Natural killer cell treated with Interleukin-12 subunit alpha and Interleukin-12 subunit beta and Interleukin-15 and Interleukin-18, amount 100 ng/mL, for 72 hours (primary cell): ENCODE measurements around the gene DAGLA. TPM values are rescaled to one million over a fixed set of nuclear protein-coding genes. Genes with fewer than 3 reads are reported as not detected.

Experiments used
- ATAC-seq, 2 donors: fragments of 150-1000 bp; cut with Tn5 transposase in 1 of 2; sonication (Bioruptor Pico), chemical (Tn5 transposase) in 1 of 2; 2 replicates each; pipeline ENCODE4 v1.10.0; 2021
- DNase-seq: peaks from one replicate; pipeline ENCODE4 v3.0.0; 2022; ENCODE audit warnings: low spot score
- H3K27ac Mint-ChIP-seq, 2 donors: 1 replicate in 1 of 2; 2 replicates in 1 of 2; pipeline ENCODE4 v1.8.0; 2022; ENCODE audit warnings: mixed read lengths in 2 of 2, mild to moderate bottlenecking in 1 of 2, moderate library complexity in 1 of 2
- H3K27me3 Mint-ChIP-seq, 2 donors: 1 replicate in 1 of 2; 2 replicates in 1 of 2; pipeline ENCODE4 v1.8.0; 2022; ENCODE audit warnings: mixed read lengths in 2 of 2
- H3K36me3 Mint-ChIP-seq: one replicate; pipeline ENCODE4 v1.8.0; 2022; ENCODE audit warnings: mixed read lengths
- H3K4me1 Mint-ChIP-seq, 2 donors: 1 replicate in 1 of 2; 2 replicates in 1 of 2; pipeline ENCODE4 v1.8.0; 2022; ENCODE audit warnings: low read depth in 2 of 2, mixed read lengths in 2 of 2, mild to moderate bottlenecking in 1 of 2
- H3K4me3 Mint-ChIP-seq: one replicate; pipeline ENCODE4 v1.8.0; 2022; ENCODE audit warnings: mixed read lengths
- H3K9me3 Mint-ChIP-seq: 2 replicates; pipeline ENCODE4 v1.8.0; 2022; ENCODE audit warnings: mixed read lengths
- total RNA-seq, 2 donors: library from RNA; stranded (reverse); gene quantifications; one replicate each; pipeline ENCODE4 v1.2.3, GENCODE V29; 2022

The DAGLA gene
- total RNA-seq, 2 donors from 2014 or later, result 0.08 to 0.10 TPM

DNA sequence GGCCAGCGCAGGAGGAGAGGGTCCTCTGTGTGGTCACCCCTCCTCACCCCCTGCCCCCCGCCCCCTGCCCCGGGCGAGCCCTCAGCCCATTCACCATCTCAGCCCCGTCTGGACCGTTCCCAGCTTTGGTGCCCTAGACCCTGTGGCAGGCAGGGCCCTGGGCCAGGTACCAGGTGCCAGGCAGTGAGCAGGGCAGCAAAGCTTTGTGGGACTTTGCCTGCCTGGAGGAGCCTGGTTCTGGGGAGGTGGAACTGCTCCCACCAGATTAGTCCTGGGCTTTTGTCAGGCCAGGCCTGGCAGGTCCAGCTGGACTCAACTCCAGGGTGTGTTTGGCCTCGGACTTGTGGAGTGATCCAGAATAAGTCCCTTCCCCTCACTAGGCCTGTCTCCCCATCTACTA lies 58.6 kb downstream of the DAGLA start:
- no peak for DNase-seq
- ATAC-seq, result no peak
- no peak overlapping the region for H3K4me3 Mint-ChIP-seq
- no peaks in the 10 kb centered on the region for H3K9me3 Mint-ChIP-seq
- H3K27ac Mint-ChIP-seq, result no peak overlapping the region
- no peaks in the 10 kb centered on the region for H3K36me3 Mint-ChIP-seq
- no peaks in the 10 kb centered on the region for H3K27me3 Mint-ChIP-seq
- no peaks in the 10 kb centered on the region for H3K4me1 Mint-ChIP-seq

GRCh38 chr11:61739413-61739812 lies 59.2 kb downstream of the DAGLA start:
- Mint-ChIP-seq H3K36me3 (no peaks in the 10 kb centered on the region), H3K9me3 (no peaks in the 10 kb centered on the region), H3K4me3 (no peak overlapping the region), H3K27ac (no peak overlapping the region), H3K4me1 (no peaks in the 10 kb centered on the region), H3K27me3 (no peaks in the 10 kb centered on the region)
- no peak for ATAC-seq
- DNase-seq, result no peak

DNA sequence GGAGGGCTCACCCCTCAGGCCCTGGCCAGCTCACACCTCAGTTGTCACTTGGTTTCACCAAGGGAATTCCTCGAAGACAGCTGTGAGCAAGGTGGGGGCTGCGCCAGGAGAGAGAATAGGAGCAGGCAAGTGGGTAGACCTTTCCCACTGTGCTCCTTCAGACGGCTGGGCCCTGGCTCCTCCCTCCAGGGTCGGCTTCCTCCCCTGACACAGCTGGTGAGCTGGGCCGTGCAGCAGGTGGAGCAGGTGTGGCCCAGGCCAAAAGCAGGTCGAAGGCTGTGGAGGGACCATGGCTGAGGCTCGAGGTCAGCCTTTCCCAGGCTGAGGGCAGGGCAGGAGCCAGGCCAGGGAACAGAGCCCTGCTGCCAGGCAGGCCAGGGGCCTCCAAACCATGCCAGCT lies 59.8 kb downstream of the DAGLA start:
- Mint-ChIP-seq H3K4me3 (no peak overlapping the region), H3K27me3 (no peaks in the 10 kb centered on the region), H3K9me3 (no peaks in the 10 kb centered on the region), H3K36me3 (no peaks in the 10 kb centered on the region), H3K27ac (no peak overlapping the region), H3K4me1 (no peaks in the 10 kb centered on the region)
- DNase-seq (no peak), ATAC-seq (no peak)

DNA sequence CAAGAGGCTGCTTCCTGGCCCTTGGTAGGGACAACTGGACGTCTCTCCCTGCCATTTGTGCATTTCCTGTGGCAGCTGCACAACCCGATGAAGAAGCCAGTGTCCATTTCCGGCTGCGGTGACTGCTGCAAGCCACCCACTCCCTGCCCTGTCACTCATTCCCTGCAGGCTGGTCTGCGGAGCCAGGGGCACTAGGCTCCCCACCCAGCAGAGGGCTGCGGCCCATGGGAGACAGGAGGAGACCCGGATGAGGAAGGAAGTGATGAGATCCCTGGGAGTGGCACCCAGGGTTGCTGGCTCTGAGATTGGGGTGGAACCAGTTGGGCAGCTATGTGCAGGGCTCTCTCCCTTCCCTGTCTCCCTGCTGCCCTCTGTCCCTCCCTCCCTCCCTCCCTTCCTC lies 62.2 kb downstream of the DAGLA start:
- Mint-ChIP-seq H3K27ac (no peak overlapping the region), H3K9me3 (no peaks in the 10 kb centered on the region), H3K36me3 (no peaks in the 10 kb centered on the region), H3K4me3 (no peak overlapping the region), H3K27me3 (no peaks in the 10 kb centered on the region), H3K4me1 (no peaks in the 10 kb centered on the region)
- DNase-seq (no peak), ATAC-seq (no peak)

DNA sequence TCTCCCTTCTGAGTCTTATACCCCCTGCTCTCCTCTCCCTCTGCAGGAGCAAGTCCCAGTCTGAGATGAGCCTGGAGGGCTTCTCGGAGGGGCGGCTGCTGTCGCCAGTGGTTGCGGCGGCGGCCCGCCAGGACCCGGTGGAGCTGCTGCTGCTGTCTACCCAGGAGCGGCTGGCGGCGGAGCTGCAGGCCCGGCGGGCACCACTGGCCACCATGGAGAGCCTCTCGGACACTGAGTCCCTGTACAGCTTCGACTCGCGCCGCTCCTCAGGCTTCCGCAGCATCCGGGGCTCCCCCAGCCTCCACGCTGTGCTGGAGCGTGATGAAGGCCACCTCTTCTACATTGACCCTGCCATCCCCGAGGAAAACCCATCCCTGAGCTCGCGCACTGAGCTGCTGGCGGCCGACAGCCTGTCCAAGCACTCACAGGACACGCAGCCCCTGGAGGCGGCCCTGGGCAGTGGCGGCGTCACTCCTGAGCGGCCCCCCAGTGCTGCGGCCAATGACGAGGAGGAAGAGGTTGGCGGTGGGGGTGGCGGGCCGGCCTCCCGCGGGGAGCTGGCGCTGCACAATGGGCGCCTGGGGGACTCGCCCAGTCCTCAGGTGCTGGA lies 63.4 kb downstream of the DAGLA start:
- no peak for ATAC-seq
- Mint-ChIP-seq H3K4me1 (no peaks in the 10 kb centered on the region), H3K27me3 (no peaks in the 10 kb centered on the region)

GRCh38 chr11:61744181-61744580 lies 64.0 kb downstream of the DAGLA start:
- ATAC-seq (no peak), DNase-seq (no peak)
- no peak overlapping the region for H3K4me3 Mint-ChIP-seq
- H3K27ac Mint-ChIP-seq, result no peak overlapping the region
- H3K9me3 Mint-ChIP-seq, result no peaks in the 10 kb centered on the region
- no peaks in the 10 kb centered on the region for H3K36me3 Mint-ChIP-seq
- H3K4me1 Mint-ChIP-seq, result no peaks in the 10 kb centered on the region
- H3K27me3 Mint-ChIP-seq, result no peaks in the 10 kb centered on the region

More for the DNA sequence above, 63.4 kb downstream of the DAGLA start:
- Mint-ChIP-seq H3K36me3 (no peaks in the 10 kb centered on the region), H3K9me3 (no peaks in the 10 kb centered on the region), H3K27ac (no peak overlapping the region), H3K4me3 (no peak overlapping the region)
- no peak for DNase-seq

DNA sequence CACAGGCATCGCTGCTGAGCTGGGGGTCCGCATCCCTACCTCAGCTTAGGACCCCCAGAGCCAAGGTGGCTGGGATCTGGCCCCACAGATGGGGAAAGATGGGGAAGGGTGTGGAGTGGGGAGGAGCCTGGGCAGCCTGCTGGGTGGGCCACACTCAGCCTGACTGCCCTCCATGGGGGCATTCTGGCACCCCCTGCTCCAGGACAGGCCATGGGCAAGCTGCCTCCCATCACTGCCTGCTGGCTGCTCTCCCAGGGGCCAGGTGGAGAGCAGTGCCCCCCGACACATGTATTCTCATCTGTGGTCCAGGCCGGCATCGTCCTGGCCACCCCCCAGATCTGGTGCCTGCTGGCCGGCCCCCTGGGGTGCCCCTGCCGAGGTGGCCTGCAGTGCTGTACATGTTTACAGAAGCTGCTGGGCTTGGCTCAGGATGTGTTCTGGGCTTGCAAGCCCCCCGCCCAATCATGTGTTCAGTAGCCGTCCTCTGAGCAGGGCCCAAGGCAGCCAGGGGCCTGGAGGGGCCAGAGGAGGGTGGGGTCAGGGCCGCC lies 64.5 kb downstream of the DAGLA start:
- Mint-ChIP-seq H3K4me1 (no peaks in the 10 kb centered on the region), H3K4me3 (no peak overlapping the region), H3K27ac (no peak overlapping the region), H3K9me3 (no peaks in the 10 kb centered on the region), H3K27me3 (no peaks in the 10 kb centered on the region), H3K36me3 (no peaks in the 10 kb centered on the region)
- DNase-seq, result no peak
- no peak for ATAC-seq

- Mint-ChIP-seq H3K36me3 (no peaks in the 10 kb centered on the region), H3K4me1 (peaks cover 1 to 2% of the 10 kb centered on the region in 2 donors)
- ATAC-seq, result no peak
Observed at GRCh38 chr11:61745781-61746441, 65.7 kb downstream of the DAGLA start.

GRCh38 chr11:61746442-61747191 lies 66.4 kb downstream of the DAGLA start:
- DNase-seq (no peak), ATAC-seq (no peak)
- Mint-ChIP-seq H3K36me3 (no peaks in the 10 kb centered on the region), H3K27me3 (peaks cover 8% of the 10 kb centered on the region in 2 donors), H3K4me1 (peaks cover 5 to 6% of the 10 kb centered on the region in 2 donors), H3K4me3 (no peak overlapping the region), H3K9me3 (no peaks in the 10 kb centered on the region), H3K27ac (no peak overlapping the region)

More at GRCh38 chr11:61745781-61746441, 65.7 kb downstream of the DAGLA start:
- Mint-ChIP-seq H3K9me3 (no peaks in the 10 kb centered on the region), H3K27me3 (peaks cover 3% of the 10 kb centered on the region in 2 donors), H3K4me3 (no peak overlapping the region), H3K27ac (no peak overlapping the region)
- DNase-seq, result no peak

DNA sequence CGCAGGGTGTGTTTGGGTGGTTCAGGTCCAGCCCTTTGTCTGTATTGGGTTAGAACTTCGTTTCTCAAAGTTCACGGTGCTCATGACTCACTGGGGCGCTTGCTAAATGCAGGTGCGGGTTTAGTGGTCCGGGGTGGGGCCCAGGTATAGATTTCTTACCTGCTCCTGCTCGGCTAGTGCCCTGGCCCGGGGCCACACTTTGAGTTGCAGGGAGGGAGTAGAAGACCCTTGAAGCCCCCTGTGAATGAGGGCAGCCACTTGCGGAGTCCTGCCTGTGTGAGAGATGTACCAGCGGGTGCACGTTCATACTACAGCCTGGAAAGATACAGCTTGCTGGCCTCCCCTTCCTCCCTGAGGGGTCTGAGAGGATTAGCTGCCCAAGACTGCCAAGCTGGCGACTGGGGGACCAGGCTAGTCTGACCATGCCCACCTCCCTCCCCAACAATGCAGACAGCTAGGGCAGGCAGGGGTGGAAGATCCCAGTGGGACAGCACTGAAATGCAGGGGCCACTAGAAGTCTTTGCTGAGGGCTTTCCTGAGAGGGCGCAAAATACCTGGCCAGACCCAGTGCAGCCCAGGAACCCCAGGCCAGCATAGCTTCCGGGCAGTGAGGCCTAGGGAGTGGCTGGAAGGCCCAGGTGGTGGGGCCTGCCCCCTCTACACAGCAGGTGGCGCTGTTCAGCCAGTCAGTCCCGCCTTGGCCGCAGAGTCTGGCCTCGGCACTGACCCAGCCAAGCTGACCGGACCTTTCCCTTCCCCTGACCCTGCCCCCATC lies 67.2 kb downstream of the DAGLA start:
- Mint-ChIP-seq H3K36me3 (no peaks in the 10 kb centered on the region), H3K27me3 (peaks cover 8% of the 10 kb centered on the region in 2 donors), H3K4me3 (no peak overlapping the region), H3K9me3 (no peaks in the 10 kb centered on the region), H3K4me1 (peaks cover 6 to 8% of the 10 kb centered on the region in 2 donors), H3K27ac (no peak overlapping the region)
- peak; percentile 55 to 75 for ATAC-seq
- DNase-seq, result no peak

GRCh38 chr11:61747967-61748285 lies 67.7 kb downstream of the DAGLA start:
- DNase-seq (no peak), ATAC-seq (no peak)
- Mint-ChIP-seq H3K4me1 (peaks cover 8 to 9% of the 10 kb centered on the region in 2 donors), H3K36me3 (no peaks in the 10 kb centered on the region), H3K4me3 (no peak overlapping the region), H3K27ac (no peak overlapping the region), H3K27me3 (peaks cover 8% of the 10 kb centered on the region in 2 donors), H3K9me3 (no peaks in the 10 kb centered on the region)

DNA sequence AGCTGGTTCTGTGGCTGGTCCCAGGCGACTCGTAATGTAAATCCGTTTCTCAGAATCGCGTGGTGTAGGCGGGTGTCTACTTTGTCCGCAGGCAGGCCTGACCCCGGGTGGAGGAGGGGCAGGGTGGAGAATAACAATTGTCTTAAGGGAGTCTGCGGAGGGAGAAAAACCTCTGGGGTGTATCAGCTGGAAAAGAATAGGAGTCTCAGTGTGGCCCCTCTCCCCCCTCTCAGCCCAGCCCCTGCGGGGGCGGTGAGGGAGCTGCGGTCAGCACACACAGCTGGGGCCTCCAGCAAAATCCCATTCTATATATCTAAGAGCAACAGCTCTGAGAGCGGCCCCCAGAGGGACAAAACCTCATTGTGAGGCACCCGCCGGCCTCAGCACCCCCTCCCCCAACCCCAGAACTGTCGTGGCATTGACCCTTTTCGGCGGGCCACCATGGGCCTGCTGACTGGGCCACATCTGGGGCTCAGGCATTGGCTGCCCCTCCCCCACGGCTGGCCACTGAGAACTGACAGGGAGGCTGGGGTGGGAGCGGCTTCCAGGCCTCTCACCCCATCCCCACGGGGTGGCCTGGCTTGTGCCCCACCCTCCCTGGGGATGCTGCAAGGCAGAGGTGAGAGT lies 69.5 kb downstream of the DAGLA start:
- Mint-ChIP-seq H3K27me3 (peaks cover 8% of the 10 kb centered on the region in 2 donors), H3K36me3 (no peaks in the 10 kb centered on the region), H3K4me3 (no peak overlapping the region), H3K9me3 (no peaks in the 10 kb centered on the region), H3K27ac (no peak overlapping the region), H3K4me1 (peaks cover 17 to 19% of the 10 kb centered on the region in 2 donors)
- no peak for DNase-seq
- no peak for ATAC-seq

DNA sequence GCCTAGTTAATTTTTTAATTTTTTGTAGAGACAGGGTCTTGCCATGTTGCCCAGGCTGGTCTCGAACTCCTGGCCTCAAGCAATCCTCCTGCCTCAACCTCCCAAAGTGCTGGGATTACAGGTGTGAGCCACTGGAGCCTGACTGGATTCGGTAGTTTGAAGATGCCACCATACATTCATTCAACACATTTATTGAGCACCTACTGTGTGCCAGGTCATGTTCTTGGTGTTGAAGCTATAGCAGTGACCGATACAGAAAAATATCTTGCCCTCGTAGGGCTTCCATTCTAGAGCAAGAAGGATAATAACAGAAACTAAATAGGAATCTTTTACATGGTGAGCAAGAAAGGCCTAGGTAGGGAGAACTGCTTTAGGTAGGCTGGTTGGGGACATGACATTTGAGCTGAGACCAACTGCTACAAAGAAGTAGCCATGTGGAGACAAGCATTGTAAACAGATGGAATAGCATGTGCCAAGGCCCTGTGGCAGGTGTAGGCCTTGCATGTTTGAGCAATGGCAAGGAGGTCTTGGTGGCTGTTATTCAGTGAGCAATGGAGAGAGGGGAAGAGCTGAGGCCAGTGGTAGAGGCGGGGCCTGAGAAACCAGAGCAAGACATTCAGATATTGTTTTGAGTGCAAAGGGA lies 70.6 kb downstream of the DAGLA start:
- no peak overlapping the region for H3K27ac Mint-ChIP-seq
- H3K9me3 Mint-ChIP-seq, result no peaks in the 10 kb centered on the region
- ATAC-seq, result no peak
- peak overlapping the region; percentile 34 for H3K4me3 Mint-ChIP-seq
- H3K27me3 Mint-ChIP-seq, result peaks cover 8% of the 10 kb centered on the region in 2 donors
- no peak for DNase-seq
- no peaks in the 10 kb centered on the region for H3K36me3 Mint-ChIP-seq
- H3K4me1 Mint-ChIP-seq, result peaks cover 17 to 20% of the 10 kb centered on the region in 2 donors
